Heart left ventricle (tissue), 16 donors: ENCODE results near the gene UBE2D1. TPM values are rescaled to one million over a fixed set of nuclear protein-coding genes. Genes with fewer than 3 reads are reported as not detected.
A peak's percentile ranks its signal among the peaks of the same experiment; 100 is the strongest.

Experiments
- ATAC-seq, 4 donors: fragments of 200-7000 bp; cut with Tn5 transposase; one replicate each; pipeline ENCODE4 v1.9.1; 2020 to 2022; ENCODE audit warnings: moderate library complexity in 4 of 4, mild to moderate bottlenecking in 3 of 4, moderate number of reproducible peaks in 1 of 4
- DNase-seq, 5 donors: peaks; one replicate each; pipeline ENCODE4 v3.0.0-alpha.2; 2020
- H3K27ac ChIP-seq, 12 donors: fragments of 200-600 bp; sonication (generic) in 4 of 12; one replicate each; pipeline versions ENCODE4 v1.5.0 to v1.8.0; 2016 to 2022; ENCODE audit warnings: mild to moderate bottlenecking in 2 of 12
- H3K27me3 ChIP-seq, 9 donors: fragments of 200-600 bp; sonication (generic) in 2 of 9; one replicate each; pipeline versions ENCODE4 v1.5.1 to v1.8.0; 2016 to 2022; ENCODE audit warnings: mild to moderate bottlenecking in 3 of 9
- H3K36me3 ChIP-seq, 9 donors: fragments of 200-600 bp; sonication (generic) in 2 of 9; one replicate each; pipeline versions ENCODE4 v1.5.0 to v1.8.0; 2018 to 2022; ENCODE audit warnings: mild to moderate bottlenecking in 2 of 9
- H3K4me1 ChIP-seq, 12 donors: fragments of 200-600 bp; sonication (generic) in 4 of 12; one replicate each; pipeline versions ENCODE4 v1.5.0 to v1.8.0; 2016 to 2022; ENCODE audit warnings: mild to moderate bottlenecking in 3 of 12
- H3K4me3 ChIP-seq, 12 donors: fragments of 200-600 bp; sonication (generic) in 4 of 12; one replicate each; pipeline versions ENCODE4 v1.5.0 to v1.8.0; 2017 to 2022; ENCODE audit warnings: mild to moderate bottlenecking in 9 of 12, moderate library complexity in 4 of 12
- H3K9me3 ChIP-seq, 12 donors: fragments of 200-600 bp; sonication (generic) in 4 of 12; one replicate each; pipeline versions ENCODE4 v1.5.0 to v1.8.0; 2016 to 2022; ENCODE audit warnings: mild to moderate bottlenecking in 1 of 12
- POLR2A ChIP-seq, 2 donors: fragments of 450-650 bp; IDR thresholded peaks; one replicate each; pipeline ENCODE4 v1.6.1; 2017; ENCODE audit warnings: antibody characterized with exemption in 2 of 2, mild to moderate bottlenecking in 2 of 2, moderate library complexity in 2 of 2
- WGBS, 4 donors: extraction: QIAGEN DNeasy Blood & Tissue Kit in 2 of 4; methylation state at CpG; one replicate each; pipeline versions ENCODE4 v1.1.5 to v1.1.7; 2013 to 2018; 5-methylcytosine and 5-hydroxymethylcytosine counted together
- intact Hi-C, 10 donors: fragments of 100-400 bp; cut with DNase I; formaldehyde crosslinking; loops; one replicate each; pipeline versions ENCODE4 v1.11.1 to v1.14.2; 2022
- polyA plus RNA-seq, 2 donors: library from polyadenylated mRNA; stranded (reverse); fragments of 200-250 nt; gene quantifications; one replicate each; pipeline ENCODE4 v1.2.3, GENCODE V29; 2013
- total RNA-seq, 9 donors: library from RNA; depleted of rRNA in 2 of 9; stranded (reverse); fragments of >200 nt in 2 of 9; fragmentation: NEBNext Ultra II Directional in 3 of 9; extraction: Animal tissue kit (Norgen Biotek cat#: 25700) in 3 of 9; gene quantifications; one replicate each; pipeline versions ENCODE4 v1.1.0 to v1.2.4, GENCODE V29; 2016 to 2023
- TF ChIP-seq, protein P1 (sequence below), 12 donors: fragments of 200-600 bp; sonication (generic) in 4 of 12; IDR thresholded peaks; one replicate each; pipeline versions ENCODE4 v1.5.0 to v1.8.0; 2018 to 2022; ENCODE audit warnings: antibody characterized with exemption in 12 of 12, mild to moderate bottlenecking in 5 of 12
- donor health status: ischemic (EF 13 %, LVEDD 7.1; RV severe dilation, severe dysfunction).
- donor health status: healthy with polysubstance abuse.
- donor health status: DM: no; HTN: yes; CAD: no.
- donor health status: DM: no; HTN: no; CAD: no.
- donor health status: ischemic (EF 25% LVEDD 6.9; RV normal size, moderate dysfunction).
- donor health status: ischemic (EF 25% LVEDD 5.7; RV mildly dilated, moderate dysfunction).
- donor health status: healthy.
- donor health status: DM: yes; HTN: yes; CAD: no.
- donor health status: ischemic (EF 35%, LVEDD 5.7; RV mildly dilated, moderate dysfunction).
- donor health status: nonischemic (EF 11% LVEDD 7.7; RV severe dilation, severe dysfunction).
- donor health status: DM: yes; HTN: yes; CAD: no.
- donor health status: PGD.
- donor health status: ischemic (EF 29% LVEDD 5.4; RV normal size, mild dysfunction).
- donor health status: nonischemic (EF 23%, LVEDD 6.1; RV moderate dilation, normal function).

Gene UBE2D1
- total and polyA plus RNA-seq, 11 donors: 16.9 to 84.2 (median 50.2) TPM

GRCh38 chr10:58360412-58361004, 25.7 kb downstream of the UBE2D1 start:
- H3K36me3 ChIP-seq: peaks cover 0 to 46% (median 30%) of the 10 kb centered on the region in 9 donors
- intact Hi-C loops: no loop called here
- no peak overlapping the region for H3K4me3 ChIP-seq
- peaks cover 0 to 45% (median 19%) of the 10 kb centered on the region in 12 donors for H3K4me1 ChIP-seq
- no peaks in the 10 kb centered on the region for H3K27me3 ChIP-seq
- WGBS, 4 donors: 74 to 83% (median 75%) methylated on average over 9 of the region's 9 CpGs
- H3K9me3 ChIP-seq: no peaks in the 10 kb centered on the region
- H3K27ac ChIP-seq: no peak overlapping the region
- ATAC-seq: peak in 1 of 4 donors; percentile 20
- DNase-seq: no peak
- no peak for TF ChIP-seq POLR2A (IDR thresholded peaks at IDR 0.05)
- TF ChIP-seq, protein P1, sequence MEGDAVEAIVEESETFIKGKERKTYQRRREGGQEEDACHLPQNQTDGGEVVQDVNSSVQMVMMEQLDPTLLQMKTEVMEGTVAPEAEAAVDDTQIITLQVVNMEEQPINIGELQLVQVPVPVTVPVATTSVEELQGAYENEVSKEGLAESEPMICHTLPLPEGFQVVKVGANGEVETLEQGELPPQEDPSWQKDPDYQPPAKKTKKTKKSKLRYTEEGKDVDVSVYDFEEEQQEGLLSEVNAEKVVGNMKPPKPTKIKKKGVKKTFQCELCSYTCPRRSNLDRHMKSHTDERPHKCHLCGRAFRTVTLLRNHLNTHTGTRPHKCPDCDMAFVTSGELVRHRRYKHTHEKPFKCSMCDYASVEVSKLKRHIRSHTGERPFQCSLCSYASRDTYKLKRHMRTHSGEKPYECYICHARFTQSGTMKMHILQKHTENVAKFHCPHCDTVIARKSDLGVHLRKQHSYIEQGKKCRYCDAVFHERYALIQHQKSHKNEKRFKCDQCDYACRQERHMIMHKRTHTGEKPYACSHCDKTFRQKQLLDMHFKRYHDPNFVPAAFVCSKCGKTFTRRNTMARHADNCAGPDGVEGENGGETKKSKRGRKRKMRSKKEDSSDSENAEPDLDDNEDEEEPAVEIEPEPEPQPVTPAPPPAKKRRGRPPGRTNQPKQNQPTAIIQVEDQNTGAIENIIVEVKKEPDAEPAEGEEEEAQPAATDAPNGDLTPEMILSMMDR (IDR thresholded peaks at IDR 0.05): no peak

- no peaks in the 10 kb centered on the region for H3K9me3 ChIP-seq
- ATAC-seq (no peak), DNase-seq (no peak)
- peaks cover 0 to 38% (median 15%) of the 10 kb centered on the region in 12 donors for H3K4me1 ChIP-seq
- peaks cover 0 to 54% (median 34%) of the 10 kb centered on the region in 9 donors for H3K36me3 ChIP-seq
- intact Hi-C loops: no loop called here
- TF ChIP-seq, protein P1 (IDR thresholded peaks at IDR 0.05): no peak
- no peak for TF ChIP-seq POLR2A (IDR thresholded peaks at IDR 0.05)
- no peaks in the 10 kb centered on the region for H3K27me3 ChIP-seq
- H3K4me3 ChIP-seq: no peak overlapping the region
- no peak overlapping the region for H3K27ac ChIP-seq
- whole genome bisulfite sequencing, 4 donors: 95 to 98% (median 97%) methylated on average over 2 of the region's 2 CpGs
Measured at GRCh38 chr10:58361353-58361752, 26.5 kb downstream of the UBE2D1 start.

GRCh38 chr10:58362027-58362789, 27.4 kb downstream of the UBE2D1 start:
- H3K4me1 ChIP-seq: peaks cover 0 to 30% (median 6%) of the 10 kb centered on the region in 12 donors
- 69 to 82% (median 75%) methylated on average over 1 of the region's 1 CpG for WGBS, 4 donors
- intact Hi-C loops: no loop called here
- no peak overlapping the region for H3K4me3 ChIP-seq
- H3K9me3 ChIP-seq: no peaks in the 10 kb centered on the region
- DNase-seq: no peak
- no peaks in the 10 kb centered on the region for H3K27me3 ChIP-seq
- H3K36me3 ChIP-seq: peaks cover 0 to 60% (median 36%) of the 10 kb centered on the region in 9 donors
- no peak overlapping the region for H3K27ac ChIP-seq
- TF ChIP-seq, protein P1 (IDR thresholded peaks at IDR 0.05): no peak
- TF ChIP-seq POLR2A (IDR thresholded peaks at IDR 0.05): no peak
- ATAC-seq: no peak

- TF ChIP-seq POLR2A (IDR thresholded peaks at IDR 0.05): no peak
- TF ChIP-seq, protein P1 (IDR thresholded peaks at IDR 0.05): no peak
- Histone ChIP-seq H3K27me3 (no peaks in the 10 kb centered on the region), H3K9me3 (no peaks in the 10 kb centered on the region), H3K27ac (no peak overlapping the region), H3K4me1 (peaks cover 0 to 3% (median 0%) of the 10 kb centered on the region in 12 donors), H3K36me3 (peaks cover 0 to 69% (median 39%) of the 10 kb centered on the region in 9 donors), H3K4me3 (no peak overlapping the region)
- DNase-seq (no peak), ATAC-seq (no peak)
- intact Hi-C loops: no loop called here
- 74 to 88% (median 81%) methylated on average over 3 of the region's 3 CpGs for WGBS, 4 donors
Measured at GRCh38 chr10:58367069-58367468, 32.3 kb downstream of the UBE2D1 start.
